ENCODE measurements around the gene NGDN. TPM values are rescaled to one million over a fixed set of nuclear protein-coding genes. Genes with fewer than 3 reads are reported as not detected.

The NGDN gene
- total RNA-seq, 1 experiment from 2014 or later = 42.0 TPM

DNA sequence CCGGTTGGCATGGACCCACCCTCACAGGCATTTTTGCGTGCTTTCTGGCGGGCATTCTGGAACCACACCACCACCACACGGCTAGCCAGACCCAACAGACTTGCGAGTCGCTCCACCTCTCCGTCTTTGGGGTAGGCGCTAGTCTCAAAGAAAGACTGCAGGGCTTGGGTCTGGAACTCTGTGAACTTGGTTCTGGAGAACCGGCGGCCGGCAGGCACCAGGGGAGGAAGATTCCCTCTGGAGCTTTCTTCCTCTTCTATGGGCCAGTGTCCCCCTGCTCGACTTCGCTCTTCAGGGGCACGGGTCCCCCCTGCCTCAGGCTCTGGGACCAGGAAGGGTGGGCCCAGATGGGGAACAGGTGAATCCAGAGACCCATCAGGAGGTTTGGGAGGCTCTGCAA, 55.5 kb downstream of the NGDN start:
- no peak overlapping the region for H3K4me3 ChIP-seq (replicated peaks in 1 of 2; ENCODE audit: low read depth in 1 of 2, low read length in 2 of 2)
- no peak for TF ChIP-seq EZH2 (IDR thresholded peaks at IDR 0.05)
- no peaks in the 10 kb centered on the region for H4K20me1 ChIP-seq (ENCODE audit: insufficient read depth)
- no peaks in the 10 kb centered on the region for H3K9me2 ChIP-seq (ENCODE audit: insufficient read depth)
- H3K9me3 ChIP-seq (ENCODE audit: control insufficient read depth in 1 of 2, insufficient read depth in 1 of 2, low read depth in 1 of 2, low read length in 2 of 2) = no peaks in the 10 kb centered on the region
- RAD21 ChIA-PET (ENCODE audit: low non-redundant PET in 1 of 2, low total read pairs in 2 of 2, uncharacterized antibody in 2 of 2, unreplicated experiment in 2 of 2) = no interaction called here
- H3K9ac ChIP-seq (ENCODE audit: low read length) = no peak overlapping the region
- H3K79me2 ChIP-seq (ENCODE audit: insufficient read depth, low read length) = no peaks in the 10 kb centered on the region
- H3K27ac ChIP-seq (ENCODE audit: low read depth, low read length) = no peak overlapping the region
- DNase-seq (ENCODE audit: low read depth, low spot score) = no peak
- CTCF ChIA-PET = no interaction called here
- no peaks in the 10 kb centered on the region for H3K36me3 ChIP-seq (ENCODE audit: control insufficient read depth in 1 of 2, insufficient read depth in 2 of 2, low read length in 2 of 2)
- intact Hi-C loops (cut with micrococcal nuclease) = no loop called here
- no peak overlapping the region for H3K4me2 ChIP-seq (ENCODE audit: low read length)
- no peaks in the 10 kb centered on the region for H3K4me1 ChIP-seq (ENCODE audit: control insufficient read depth in 1 of 2, insufficient read depth in 2 of 2, low read length in 2 of 2)
- no peaks in the 10 kb centered on the region for H3K27me3 ChIP-seq (ENCODE audit: insufficient read depth, low read length)
- POLR2A ChIA-PET = no interaction called here
- H2AFZ ChIP-seq (ENCODE audit: low read depth, low read length, poor library complexity, severe bottlenecking) = no peak overlapping the region
- no peak for ATAC-seq
- no TSS peak for BruUV-seq (replicated peaks)

DNA sequence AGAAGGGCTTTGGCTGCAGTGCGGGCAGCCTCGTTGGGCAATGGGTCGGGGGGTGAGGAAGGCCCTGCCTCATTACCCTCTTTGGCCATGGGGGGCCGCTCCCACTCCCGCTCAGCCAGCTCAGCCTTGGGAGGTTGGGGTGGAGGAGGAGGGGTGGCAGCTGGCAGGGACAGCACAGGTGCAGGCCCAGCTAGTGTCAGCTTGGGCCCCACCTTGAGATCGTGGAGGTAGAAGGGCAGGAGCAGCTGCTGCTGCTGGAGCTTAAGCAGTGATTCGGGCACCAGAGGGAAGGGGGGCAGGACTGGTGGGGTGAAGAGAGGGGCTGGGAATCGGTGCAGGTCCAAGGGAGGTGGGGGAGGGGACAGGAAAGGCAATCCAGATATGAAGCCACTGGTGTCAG, 56.1 kb downstream of the NGDN start:
- TF ChIP-seq, protein P1, sequence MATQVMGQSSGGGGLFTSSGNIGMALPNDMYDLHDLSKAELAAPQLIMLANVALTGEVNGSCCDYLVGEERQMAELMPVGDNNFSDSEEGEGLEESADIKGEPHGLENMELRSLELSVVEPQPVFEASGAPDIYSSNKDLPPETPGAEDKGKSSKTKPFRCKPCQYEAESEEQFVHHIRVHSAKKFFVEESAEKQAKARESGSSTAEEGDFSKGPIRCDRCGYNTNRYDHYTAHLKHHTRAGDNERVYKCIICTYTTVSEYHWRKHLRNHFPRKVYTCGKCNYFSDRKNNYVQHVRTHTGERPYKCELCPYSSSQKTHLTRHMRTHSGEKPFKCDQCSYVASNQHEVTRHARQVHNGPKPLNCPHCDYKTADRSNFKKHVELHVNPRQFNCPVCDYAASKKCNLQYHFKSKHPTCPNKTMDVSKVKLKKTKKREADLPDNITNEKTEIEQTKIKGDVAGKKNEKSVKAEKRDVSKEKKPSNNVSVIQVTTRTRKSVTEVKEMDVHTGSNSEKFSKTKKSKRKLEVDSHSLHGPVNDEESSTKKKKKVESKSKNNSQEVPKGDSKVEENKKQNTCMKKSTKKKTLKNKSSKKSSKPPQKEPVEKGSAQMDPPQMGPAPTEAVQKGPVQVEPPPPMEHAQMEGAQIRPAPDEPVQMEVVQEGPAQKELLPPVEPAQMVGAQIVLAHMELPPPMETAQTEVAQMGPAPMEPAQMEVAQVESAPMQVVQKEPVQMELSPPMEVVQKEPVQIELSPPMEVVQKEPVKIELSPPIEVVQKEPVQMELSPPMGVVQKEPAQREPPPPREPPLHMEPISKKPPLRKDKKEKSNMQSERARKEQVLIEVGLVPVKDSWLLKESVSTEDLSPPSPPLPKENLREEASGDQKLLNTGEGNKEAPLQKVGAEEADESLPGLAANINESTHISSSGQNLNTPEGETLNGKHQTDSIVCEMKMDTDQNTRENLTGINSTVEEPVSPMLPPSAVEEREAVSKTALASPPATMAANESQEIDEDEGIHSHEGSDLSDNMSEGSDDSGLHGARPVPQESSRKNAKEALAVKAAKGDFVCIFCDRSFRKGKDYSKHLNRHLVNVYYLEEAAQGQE (IDR thresholded peaks at IDR 0.05; ENCODE audit: low read depth) = no peak
- no peak for TF ChIP-seq ELF1 (IDR thresholded peaks at IDR 0.05; ENCODE audit: borderline replicate concordance, low read depth)
- TF ChIP-seq, protein P2, sequence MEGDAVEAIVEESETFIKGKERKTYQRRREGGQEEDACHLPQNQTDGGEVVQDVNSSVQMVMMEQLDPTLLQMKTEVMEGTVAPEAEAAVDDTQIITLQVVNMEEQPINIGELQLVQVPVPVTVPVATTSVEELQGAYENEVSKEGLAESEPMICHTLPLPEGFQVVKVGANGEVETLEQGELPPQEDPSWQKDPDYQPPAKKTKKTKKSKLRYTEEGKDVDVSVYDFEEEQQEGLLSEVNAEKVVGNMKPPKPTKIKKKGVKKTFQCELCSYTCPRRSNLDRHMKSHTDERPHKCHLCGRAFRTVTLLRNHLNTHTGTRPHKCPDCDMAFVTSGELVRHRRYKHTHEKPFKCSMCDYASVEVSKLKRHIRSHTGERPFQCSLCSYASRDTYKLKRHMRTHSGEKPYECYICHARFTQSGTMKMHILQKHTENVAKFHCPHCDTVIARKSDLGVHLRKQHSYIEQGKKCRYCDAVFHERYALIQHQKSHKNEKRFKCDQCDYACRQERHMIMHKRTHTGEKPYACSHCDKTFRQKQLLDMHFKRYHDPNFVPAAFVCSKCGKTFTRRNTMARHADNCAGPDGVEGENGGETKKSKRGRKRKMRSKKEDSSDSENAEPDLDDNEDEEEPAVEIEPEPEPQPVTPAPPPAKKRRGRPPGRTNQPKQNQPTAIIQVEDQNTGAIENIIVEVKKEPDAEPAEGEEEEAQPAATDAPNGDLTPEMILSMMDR (IDR thresholded peaks at IDR 0.05 in 2 of 3, conservative IDR thresholded peaks at IDR 0.05 in 1 of 3; ENCODE audit: borderline replicate concordance in 1 of 3, insufficient read depth in 1 of 3, low read depth in 2 of 3, low read length in 2 of 3) = no peak
- no peak for TF ChIP-seq CBX3 (IDR thresholded peaks at IDR 0.05; ENCODE audit: low read depth)
- TF ChIP-seq, protein P3, sequence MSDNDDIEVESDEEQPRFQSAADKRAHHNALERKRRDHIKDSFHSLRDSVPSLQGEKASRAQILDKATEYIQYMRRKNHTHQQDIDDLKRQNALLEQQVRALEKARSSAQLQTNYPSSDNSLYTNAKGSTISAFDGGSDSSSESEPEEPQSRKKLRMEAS (IDR thresholded peaks at IDR 0.05) = no peak
- H4K20me1 ChIP-seq (ENCODE audit: insufficient read depth) = no peaks in the 10 kb centered on the region
- intact Hi-C loops (cut with micrococcal nuclease) = no loop called here
- no TSS peak for BruUV-seq (replicated peaks)
- ATAC-seq = no peak
- no peak for DNase-seq (ENCODE audit: low read depth, low spot score)
- RAD21 ChIA-PET (ENCODE audit: low non-redundant PET in 1 of 2, low total read pairs in 2 of 2, uncharacterized antibody in 2 of 2, unreplicated experiment in 2 of 2) = no interaction called here
- no peak overlapping the region for H3K27ac ChIP-seq (ENCODE audit: low read depth, low read length)
- H3K4me2 ChIP-seq (ENCODE audit: low read length) = no peak overlapping the region
- H3K36me3 ChIP-seq (ENCODE audit: control insufficient read depth in 1 of 2, insufficient read depth in 2 of 2, low read length in 2 of 2) = no peaks in the 10 kb centered on the region
- H3K4me1 ChIP-seq (ENCODE audit: control insufficient read depth in 1 of 2, insufficient read depth in 2 of 2, low read length in 2 of 2) = no peaks in the 10 kb centered on the region
- H3K4me3 ChIP-seq (replicated peaks in 1 of 2; ENCODE audit: low read depth in 1 of 2, low read length in 2 of 2) = no peak overlapping the region
- no peaks in the 10 kb centered on the region for H3K27me3 ChIP-seq (ENCODE audit: insufficient read depth, low read length)
- H3K79me2 ChIP-seq (ENCODE audit: insufficient read depth, low read length) = no peaks in the 10 kb centered on the region
- no peak overlapping the region for H2AFZ ChIP-seq (ENCODE audit: low read depth, low read length, poor library complexity, severe bottlenecking)
- no peaks in the 10 kb centered on the region for H3K9me3 ChIP-seq (ENCODE audit: control insufficient read depth in 1 of 2, insufficient read depth in 1 of 2, low read depth in 1 of 2, low read length in 2 of 2)
- H3K9me2 ChIP-seq (ENCODE audit: insufficient read depth) = no peaks in the 10 kb centered on the region
- H3K9ac ChIP-seq (ENCODE audit: low read length) = no peak overlapping the region
- CTCF ChIA-PET = no interaction called here
- POLR2A ChIA-PET = no interaction called here

All from HCT116 (cell line).